CD4-positive, alpha-beta T cell (primary cell): ENCODE measurements around the gene PHAF1. TPM values are rescaled to one million over a fixed set of nuclear protein-coding genes. Genes with fewer than 3 reads are reported as not detected.

ENCODE experiments used
- ATAC-seq: fragments of 200-7000 bp; cut with Tn5 transposase; one replicate; pipeline ENCODE4 v1.10.0; 2022; ENCODE audit warnings: mild to moderate bottlenecking; ENCODE audit not compliant: poor library complexity
- CTCF ChIA-PET: fragments of 350-600 bp; sonication (Branson Sonifier 250); formaldehyde crosslinking; loops from one replicate; lab custom pipeline; 2021; ENCODE audit warnings: antibody characterized with exemption, inconsistent platforms; lab: Charles Lee
- POLR2A ChIA-PET: fragments of 350-600 bp; sonication (Branson Sonifier 250); formaldehyde crosslinking; loops from one replicate; lab custom pipeline; 2021; ENCODE audit warnings: antibody characterized with exemption, inconsistent platforms; lab: Charles Lee
- DNase-seq, 14 experiments: peaks; one replicate each; pipeline ENCODE4 v3.0.0-alpha.2; 2013 to 2020; ENCODE audit warnings: mixed read lengths in 2 of 14
- H3K27ac ChIP-seq, 2 donors: one replicate each; pipeline versions ENCODE4 v1.5.1 to v1.7.0; 2013; ENCODE audit warnings: low read length in 2 of 2, low read depth in 1 of 2, mild to moderate bottlenecking in 1 of 2
- H3K27me3 ChIP-seq, 2 experiments: 1 replicate in 1 of 2; 2 replicates in 1 of 2; pipeline versions ENCODE4 v1.6.1 to v1.7.0; 2013; ENCODE audit warnings: low read length in 2 of 2, control low read depth in 1 of 2, mild to moderate bottlenecking in 1 of 2, moderate library complexity in 1 of 2; ENCODE audit not compliant: insufficient read depth in 2 of 2, control insufficient read depth in 1 of 2
- H3K36me3 ChIP-seq: one replicate; pipeline ENCODE4 v1.6.1; 2013; ENCODE audit warnings: low read length, control low read depth; ENCODE audit not compliant: insufficient read depth
- H3K4me1 ChIP-seq: one replicate; pipeline ENCODE4 v1.6.1; 2013; ENCODE audit warnings: low read length, control low read depth; ENCODE audit not compliant: insufficient read depth
- H3K4me3 ChIP-seq: one replicate; pipeline ENCODE4 v1.5.1; 2013; ENCODE audit warnings: mild to moderate bottlenecking, low read length, moderate library complexity
- H3K9me3 ChIP-seq, 2 experiments: 1 replicate in 1 of 2; 2 replicates in 1 of 2; pipeline versions ENCODE4 v1.6.1 to v1.7.0; 2013; ENCODE audit warnings: low read length in 2 of 2, mild to moderate bottlenecking in 2 of 2, control low read depth in 1 of 2, moderate library complexity in 1 of 2; ENCODE audit not compliant: control insufficient read depth in 1 of 2, insufficient read depth in 1 of 2
- H3K27ac Mint-ChIP-seq: one replicate; pipeline ENCODE4 v1.8.0; 2020; ENCODE audit warnings: mixed read lengths
- H3K27me3 Mint-ChIP-seq: one replicate; pipeline ENCODE4 v1.8.0; 2021; ENCODE audit warnings: mixed read lengths
- H3K36me3 Mint-ChIP-seq: one replicate; pipeline ENCODE4 v1.8.0; 2021; ENCODE audit warnings: low read depth, mixed read lengths
- H3K4me1 Mint-ChIP-seq: one replicate; pipeline ENCODE4 v1.8.0; 2021; ENCODE audit warnings: low read depth, mixed read lengths
- H3K4me3 Mint-ChIP-seq: one replicate; pipeline ENCODE4 v1.8.0; 2020; ENCODE audit warnings: mild to moderate bottlenecking, mixed read lengths
- H3K9me3 Mint-ChIP-seq: one replicate; pipeline ENCODE4 v1.8.0; 2020; ENCODE audit warnings: mixed read lengths
- CTCF ChIP-seq: fragments of 200-600 bp; IDR thresholded peaks from one replicate; pipeline ENCODE4 v1.8.0; 2022; ENCODE audit warnings: antibody characterized with exemption, mild to moderate bottlenecking
- intact Hi-C, 2 experiments: fragments of 100-400 bp; cut with DNase I in 1 of 2; cut with micrococcal nuclease in 1 of 2; formaldehyde crosslinking; loops; one replicate each; pipeline versions ENCODE4 v1.15.1 to v1.9.0; 2023 to 2025; cut with DNase I, micrococcal nuclease
- total RNA-seq, 174 experiments: library from RNA in 2 of 174; stranded (reverse) in 2 of 174; gene quantifications; one replicate each; pipeline ENCODE4 v1.2.3 and lab custom pipeline; 2021 to 2026

The PHAF1 gene
- total RNA-seq, 2 experiments from 2014 or later, result 10.6 to 10.8 TPM

- Mint-ChIP-seq H3K36me3 (peaks cover 60% of the 10 kb centered on the region), H3K4me3 (no peak overlapping the region), H3K9me3 (no peaks in the 10 kb centered on the region), H3K4me1 (no peaks in the 10 kb centered on the region), H3K27me3 (no peaks in the 10 kb centered on the region), H3K27ac (no peak overlapping the region)
- Histone ChIP-seq H3K36me3 (peaks cover 67% of the 10 kb centered on the region), H3K27ac (no peak overlapping the region), H3K9me3 (no peaks in the 10 kb centered on the region), H3K4me1 (no peaks in the 10 kb centered on the region), H3K27me3 (no peaks in the 10 kb centered on the region), H3K4me3 (no peak overlapping the region)
- DNase-seq (no peak), ATAC-seq (no peak)
- ChIA-PET CTCF (interaction anchor here (1.0 to 1.3 kb wide), 2 partner anchors 18 to 449 kb away, joined by 3 read pairs; no protein-coding TSS in a partner anchor), POLR2A (no interaction called here)
- intact Hi-C loops, result no loop called here
- no peak for TF ChIP-seq CTCF
Observed at GRCh38 chr16:67071476-67072048, 38.2 kb upstream of the PHAF1 start.

- no peak overlapping the region for H3K27ac ChIP-seq
- ChIA-PET CTCF (interaction anchor here (0.7 to 2.3 kb wide), 2 partner anchors 17 to 80 kb away, joined by 3 to 5 read pairs; no protein-coding TSS in a partner anchor), POLR2A (no interaction called here)
- intact Hi-C loops, result no loop called here
- H3K4me1 Mint-ChIP-seq, result no peaks in the 10 kb centered on the region
- H3K9me3 Mint-ChIP-seq, result no peaks in the 10 kb centered on the region
- DNase-seq, result no peak
- no peaks in the 10 kb centered on the region for H3K4me1 ChIP-seq
- H3K4me3 Mint-ChIP-seq, result no peak overlapping the region
- H3K36me3 Mint-ChIP-seq, result peaks cover 44% of the 10 kb centered on the region
- no peaks in the 10 kb centered on the region for H3K27me3 ChIP-seq
- H3K36me3 ChIP-seq, result peaks cover 39% of the 10 kb centered on the region
- H3K27ac Mint-ChIP-seq, result no peak overlapping the region
- H3K9me3 ChIP-seq, result no peaks in the 10 kb centered on the region
- no peak overlapping the region for H3K4me3 ChIP-seq
- H3K27me3 Mint-ChIP-seq, result no peaks in the 10 kb centered on the region
- no peak for ATAC-seq
- TF ChIP-seq CTCF, result no peak
Observed at GRCh38 chr16:67075331-67075730, 34.4 kb upstream of the PHAF1 start.

- DNase-seq (no peak), ATAC-seq (no peak)
- CTCF ChIA-PET, result no interaction called here
- H3K9me3 ChIP-seq, result no peaks in the 10 kb centered on the region
- no peak overlapping the region for H3K4me3 Mint-ChIP-seq
- no peaks in the 10 kb centered on the region for H3K4me1 ChIP-seq
- H3K4me3 ChIP-seq, result no peak overlapping the region
- no peaks in the 10 kb centered on the region for H3K27me3 Mint-ChIP-seq
- no peaks in the 10 kb centered on the region for H3K4me1 Mint-ChIP-seq
- no peaks in the 10 kb centered on the region for H3K9me3 Mint-ChIP-seq
- H3K36me3 Mint-ChIP-seq, result peaks cover 39% of the 10 kb centered on the region
- intact Hi-C loops, result no loop called here
- POLR2A ChIA-PET, result no interaction called here
- peaks cover 28% of the 10 kb centered on the region for H3K36me3 ChIP-seq
- H3K27ac ChIP-seq, result no peak overlapping the region
- no peak overlapping the region for H3K27ac Mint-ChIP-seq
- no peak for TF ChIP-seq CTCF
- no peaks in the 10 kb centered on the region for H3K27me3 ChIP-seq
Observed at GRCh38 chr16:67077871-67078270, 31.9 kb upstream of the PHAF1 start.
